Left renal pelvis (tissue), 4 donors: ENCODE measurements around the gene MS4A6E. TPM values are rescaled to one million over a fixed set of nuclear protein-coding genes. Genes with fewer than 3 reads are reported as not detected.
"Not testable (repeated sequence)": the region's sequence is repeated elsewhere in the genome, so short reads cannot be mapped to it uniquely, and the experiment has no call there.

Experiments
- DNase-seq, 4 donors: peaks; one replicate each; pipeline ENCODE4 v3.0.0-alpha.2; 2013; ENCODE audit warnings: low read depth in 4 of 4, low spot score in 3 of 4
- polyA plus RNA-seq, 4 donors: library from polyadenylated mRNA; unstranded; fragments of 120-200 nt; gene quantifications; one replicate each; pipeline ENCODE4 v1.2.1, GENCODE V29; 2013; ENCODE audit not compliant: insufficient read length in 4 of 4

The MS4A6E gene
- not detected for polyA plus RNA-seq

- DNase-seq: no peak
Observed at GRCh38 chr11:60326955-60327354, at the start of gene MS4A6E. TSS of gene MS4A6E (plus strand) at chr11:60327255. CDS start at chr11:60334896, 7,641 bp downstream.

DNA sequence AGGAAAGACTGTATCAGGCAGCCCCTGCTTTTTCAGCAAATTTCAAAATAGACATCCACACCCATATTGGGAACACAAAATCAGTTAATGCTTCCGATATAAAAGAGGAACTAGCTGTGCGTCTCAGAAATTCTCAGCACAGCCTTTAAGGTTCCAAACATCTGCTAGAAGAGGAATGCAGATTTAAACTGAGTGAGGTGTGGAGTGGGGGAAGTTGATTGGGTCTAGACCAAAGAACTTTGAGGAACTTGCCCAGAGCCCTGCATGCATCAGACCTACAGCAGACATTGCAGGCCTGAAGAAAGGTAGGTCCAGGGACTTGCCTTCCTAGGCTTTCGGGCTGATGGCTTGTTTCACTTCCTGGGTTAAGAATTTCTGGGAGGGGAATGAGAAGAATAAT is 46.6 kb upstream of the MS4A6E start, which contains the start of gene MS4A4A:
Gene MS4A4A, plus strand, starts transcription at position 255 of the 400 bp plus-strand sequence. Its CDS starts 10 bp downstream, at position 265.
- no peak for DNase-seq

DNA sequence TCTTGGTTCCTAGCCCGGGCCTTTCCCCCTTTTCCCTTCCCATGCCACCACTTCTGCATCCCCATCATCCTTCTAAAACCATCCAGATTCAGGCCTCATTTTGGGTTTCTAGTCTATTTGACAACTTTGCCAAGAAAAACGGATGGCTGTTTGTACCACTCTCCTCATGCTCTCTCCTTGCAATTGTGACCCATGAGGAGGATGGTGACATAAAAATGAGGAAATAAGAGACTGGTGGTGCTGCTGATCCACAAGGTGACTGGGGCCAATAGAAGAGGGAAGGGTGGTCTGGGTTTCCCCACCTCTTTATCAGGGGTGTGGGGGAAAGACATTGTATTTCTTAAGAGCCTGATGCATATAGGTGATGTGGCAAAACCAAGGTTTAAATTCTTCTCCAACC is 45.6 kb upstream of the MS4A6E start:
- DNase-seq: no peak

GRCh38 chr11:60282286-60282685 is 44.8 kb upstream of the MS4A6E start:
- DNase-seq: no peak

- not testable (repeated sequence) for DNase-seq
Observed at GRCh38 chr11:60285411-60286126, 41.5 kb upstream of the MS4A6E start.

- DNase-seq: no peak
Observed at GRCh38 chr11:60288531-60288930, 38.5 kb upstream of the MS4A6E start.

DNA sequence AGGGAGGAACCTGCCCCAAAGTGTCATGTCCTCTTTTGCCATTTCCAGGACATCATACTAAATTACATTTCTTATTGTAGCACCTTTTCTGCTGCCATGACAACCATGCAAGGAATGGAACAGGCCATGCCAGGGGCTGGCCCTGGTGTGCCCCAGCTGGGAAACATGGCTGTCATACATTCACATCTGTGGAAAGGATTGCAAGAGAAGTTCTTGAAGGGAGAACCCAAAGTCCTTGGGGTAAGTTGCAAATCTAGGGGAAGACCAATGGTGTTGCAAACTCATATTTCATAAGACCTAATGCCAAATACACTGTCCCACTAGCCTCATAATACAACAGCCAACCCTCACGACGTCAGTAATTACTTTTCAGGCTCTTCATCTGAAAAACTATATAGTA is 34.9 kb upstream of the MS4A6E start:
- no peak for DNase-seq

DNA sequence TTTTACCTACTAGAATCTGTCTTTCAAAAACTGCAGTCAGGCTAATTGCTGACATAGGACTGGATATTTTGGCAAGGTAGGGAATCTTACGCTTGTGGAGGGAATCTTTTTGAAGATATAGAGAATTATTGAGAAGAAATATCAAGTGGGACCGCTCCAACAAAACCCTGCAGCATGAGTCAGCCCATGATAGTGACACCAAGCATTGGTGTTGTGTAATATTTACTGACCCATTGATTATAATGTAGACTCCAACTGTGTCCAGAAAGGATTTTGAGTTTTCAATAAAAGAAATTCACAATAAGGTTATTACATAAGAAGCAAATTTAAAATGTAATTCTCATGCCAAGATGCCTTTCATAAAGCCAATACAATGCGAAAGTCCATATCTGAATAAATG is 25.9 kb upstream of the MS4A6E start:
- no peak for DNase-seq

DNA sequence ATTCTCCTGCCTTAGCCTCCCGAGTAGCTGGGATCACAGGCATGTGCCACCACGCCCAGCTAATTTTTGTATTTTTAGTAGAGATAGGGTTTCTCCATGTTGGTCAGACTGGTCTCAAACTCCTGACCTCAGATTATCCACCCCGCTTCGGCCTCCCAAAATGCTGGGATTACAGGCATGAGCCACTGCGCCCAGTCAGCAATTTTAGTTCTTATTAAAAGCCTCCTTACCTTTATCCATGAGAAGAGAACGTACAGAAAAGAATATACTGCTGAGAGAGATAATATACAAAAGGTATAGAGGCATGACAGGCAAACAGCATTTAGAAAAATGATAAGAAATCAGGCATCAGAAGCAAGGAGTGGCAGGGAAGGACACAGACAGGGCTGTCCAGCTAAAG is 25.2 kb upstream of the MS4A6E start:
- DNase-seq: not testable (repeated sequence)

GRCh38 chr11:60303661-60304060 is 23.4 kb upstream of the MS4A6E start:
- no peak for DNase-seq

GRCh38 chr11:60305906-60306619 is 21.0 kb upstream of the MS4A6E start:
- no peak for DNase-seq

DNA sequence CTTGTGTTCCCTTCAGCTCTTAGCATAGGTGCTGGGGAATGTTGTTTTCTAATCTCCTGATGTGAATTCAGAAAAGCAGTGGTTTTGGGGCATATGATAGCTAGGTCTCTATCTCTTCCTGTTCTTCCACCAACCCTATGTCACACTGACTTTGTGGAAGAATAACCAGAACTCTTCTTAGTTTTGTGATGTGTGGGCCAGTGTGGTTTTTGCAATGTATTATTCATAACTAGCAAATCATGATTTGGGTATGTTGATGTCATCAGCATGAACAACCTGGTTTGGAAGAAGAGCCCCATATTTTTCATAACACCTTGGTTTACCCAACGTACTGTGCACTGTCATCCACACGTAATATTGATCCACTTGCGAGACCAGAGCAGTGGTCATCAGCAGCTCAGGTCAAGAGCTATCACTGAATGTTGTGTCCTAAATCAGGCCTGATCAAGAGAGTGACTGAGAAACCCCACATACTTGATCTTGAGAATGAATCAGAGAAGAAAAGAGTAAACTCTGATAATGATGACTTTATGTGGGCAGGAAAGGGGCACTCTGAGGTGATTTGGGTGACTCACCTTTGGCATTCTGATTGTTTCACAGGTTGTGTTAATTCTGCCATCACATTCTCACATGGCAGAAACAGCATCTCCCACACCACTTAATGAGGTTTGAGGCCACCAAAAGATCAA is 19.4 kb upstream of the MS4A6E start:
- no peak for DNase-seq

- no peak for DNase-seq
Observed at GRCh38 chr11:60310407-60310998, 16.6 kb upstream of the MS4A6E start.

DNA sequence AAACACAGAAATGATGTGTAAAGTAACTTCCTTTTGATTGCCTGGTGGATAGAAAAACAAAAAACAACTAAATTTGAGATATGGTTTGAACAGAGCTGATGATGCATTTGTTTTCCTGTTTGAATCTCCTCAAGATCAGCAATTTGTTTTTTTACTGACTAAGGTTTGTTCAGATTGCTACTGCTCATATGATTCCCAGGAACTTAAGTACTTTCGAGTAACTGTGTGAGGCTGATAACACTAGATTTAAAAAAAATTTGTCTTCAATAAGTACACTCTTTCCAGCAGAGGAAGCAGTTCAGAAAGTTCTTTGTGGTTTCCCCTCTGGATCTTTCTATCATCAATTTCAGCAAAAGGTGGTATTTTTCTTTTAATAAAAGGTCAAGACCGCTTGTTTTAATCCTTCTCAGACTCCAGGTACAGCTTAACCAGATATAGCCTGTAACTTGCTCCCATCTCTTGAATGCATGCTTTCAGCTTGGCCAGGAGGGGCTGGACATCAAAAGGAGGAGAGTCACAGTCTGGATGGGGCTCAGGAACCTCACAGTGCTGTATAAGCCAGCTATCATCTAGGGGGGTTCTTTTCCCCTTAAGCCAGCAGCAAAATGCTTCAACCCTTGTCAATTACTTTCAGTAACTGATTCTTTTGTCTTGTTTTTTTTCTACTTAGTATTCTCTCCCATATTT is 12.3 kb upstream of the MS4A6E start:
- DNase-seq: no peak

DNA sequence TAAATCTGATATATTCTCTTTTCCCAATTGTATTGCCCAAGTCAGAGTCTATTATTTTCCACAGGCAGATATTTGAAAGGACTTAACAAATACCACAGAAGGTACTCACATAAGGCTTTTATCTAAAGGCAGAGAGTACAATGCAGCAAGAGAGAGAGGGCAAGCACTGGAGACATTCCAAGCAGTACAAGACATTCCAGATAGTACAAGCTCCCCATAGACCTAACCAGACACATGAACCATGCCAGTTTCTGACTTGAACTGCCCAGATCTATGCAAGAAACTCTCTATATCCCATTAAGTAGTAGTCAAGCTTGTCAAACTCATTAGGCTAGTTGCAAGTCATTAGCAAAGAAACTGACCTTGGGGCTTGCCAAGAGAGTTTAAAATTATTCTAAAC is 11.2 kb upstream of the MS4A6E start:
- DNase-seq: no peak

DNA sequence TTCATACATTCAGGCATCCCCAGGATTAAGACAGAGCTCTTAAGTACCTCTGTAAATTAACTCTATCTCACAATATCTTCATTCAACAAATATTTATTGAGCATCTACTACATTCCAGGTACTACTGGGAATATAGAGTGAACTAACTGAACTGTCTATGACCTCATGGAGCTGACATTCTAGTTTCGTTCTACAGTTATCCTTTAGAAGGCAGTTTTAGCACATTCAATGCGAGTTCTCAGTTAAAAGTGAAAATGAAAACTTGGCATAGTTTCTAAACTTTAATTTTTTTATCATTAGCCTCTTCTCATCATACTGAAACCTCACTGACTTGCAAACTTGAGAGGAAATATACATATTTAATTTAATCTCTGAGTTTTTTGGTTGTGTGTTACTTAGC is 10.7 kb upstream of the MS4A6E start:
- DNase-seq: no peak

- DNase-seq: no peak
Observed at GRCh38 chr11:60318726-60319125, 8.3 kb upstream of the MS4A6E start.

DNA sequence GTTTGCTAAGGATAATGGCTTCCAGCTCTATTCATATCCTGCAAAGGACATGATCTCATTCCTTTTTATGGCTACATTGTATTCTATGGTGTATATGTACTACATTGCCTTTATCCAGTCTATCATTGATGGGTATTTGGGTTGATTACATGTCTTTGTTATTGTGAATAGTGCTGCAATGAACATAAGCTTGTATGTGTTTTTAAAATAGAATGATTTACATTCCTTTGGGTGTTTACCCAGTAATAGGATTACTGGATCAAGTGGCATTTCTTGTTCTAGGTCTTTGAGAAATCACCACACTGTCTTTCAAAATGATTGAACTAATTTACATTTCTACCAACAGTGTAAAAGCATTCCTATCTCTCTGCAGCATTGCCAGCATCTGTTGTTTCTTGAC is 6.0 kb upstream of the MS4A6E start:
- DNase-seq: no peak

- no peak for DNase-seq
Observed at GRCh38 chr11:60328460-60328859, 1.4 kb downstream of the MS4A6E start.

DNA sequence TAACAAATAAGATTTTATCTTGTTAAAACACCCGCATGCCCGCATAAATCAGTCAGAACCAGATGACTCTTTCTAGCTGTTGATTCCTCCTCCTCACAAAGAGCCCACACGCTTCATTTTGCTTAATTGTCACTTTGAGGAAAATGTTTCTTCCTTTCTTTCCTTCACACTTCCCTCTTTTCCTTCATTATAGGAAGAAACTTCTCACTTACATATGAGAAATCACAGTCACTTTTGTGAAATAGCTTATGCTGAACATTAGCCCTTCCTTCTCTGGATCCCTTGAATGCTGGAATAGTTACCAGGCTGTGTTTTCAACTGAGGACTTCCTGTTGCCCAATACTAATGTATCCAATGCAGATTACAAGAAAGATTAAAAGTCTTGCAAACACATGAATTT is 5.8 kb downstream of the MS4A6E start:
- DNase-seq: no peak
